HG03558 (cell line): ENCODE results near the gene ALS2.
"Not testable (repeated sequence)": the region's sequence is repeated elsewhere in the genome, so short reads cannot be mapped to it uniquely, and the experiment has no call there.

Source experiments
- ATAC-seq: cut with Tn5 transposase; IDR thresholded peaks from one replicate; pipeline ENCODE4 v1.9.1; 2021; ENCODE audit warnings: moderate number of reproducible peaks; ENCODE audit not compliant: unreplicated experiment; ENCODE audit errors: extremely low read depth

Gene ALS2

DNA sequence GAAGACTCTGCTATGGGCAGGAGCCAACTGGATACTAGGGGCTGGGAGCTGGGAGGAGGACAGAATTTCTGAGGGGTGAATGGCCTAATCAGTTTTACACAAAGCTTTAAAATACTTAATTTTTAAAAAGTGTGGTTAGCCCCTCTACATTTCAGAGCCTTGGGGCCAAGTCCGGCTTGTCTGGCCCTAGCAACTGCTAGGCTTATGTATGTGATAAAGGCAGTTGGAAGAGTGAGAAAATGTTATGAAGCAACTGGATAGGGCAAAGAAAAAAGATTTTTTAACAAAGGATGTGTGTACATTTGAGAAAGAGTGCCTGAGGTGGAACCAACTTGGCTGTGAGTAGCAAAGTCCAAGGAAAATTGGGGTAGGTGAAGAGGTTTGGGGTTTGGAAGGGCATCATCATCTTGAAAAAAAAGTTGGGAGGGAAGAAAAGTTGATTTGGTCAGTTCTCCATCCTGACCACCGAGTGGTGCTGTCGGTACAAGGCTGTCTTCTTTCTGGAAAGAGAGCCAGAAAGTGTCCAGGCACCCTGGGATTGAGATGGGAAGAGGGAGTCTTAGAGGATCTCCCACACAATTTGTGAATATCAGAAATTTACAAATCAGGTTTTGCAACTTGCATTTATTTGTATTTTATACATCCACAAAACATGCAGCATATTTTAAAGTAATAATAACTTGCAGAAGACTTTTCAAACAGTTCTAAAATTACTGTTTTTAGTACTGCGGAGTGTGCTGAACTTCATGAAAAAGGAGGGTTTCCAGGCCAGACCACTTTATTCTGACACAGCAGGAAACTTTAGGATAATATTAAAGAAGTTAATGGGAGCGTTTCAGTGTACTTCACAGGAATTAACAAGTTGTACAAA, 15.1 kb upstream of the ALS2 start:
- ATAC-seq = no peak

DNA sequence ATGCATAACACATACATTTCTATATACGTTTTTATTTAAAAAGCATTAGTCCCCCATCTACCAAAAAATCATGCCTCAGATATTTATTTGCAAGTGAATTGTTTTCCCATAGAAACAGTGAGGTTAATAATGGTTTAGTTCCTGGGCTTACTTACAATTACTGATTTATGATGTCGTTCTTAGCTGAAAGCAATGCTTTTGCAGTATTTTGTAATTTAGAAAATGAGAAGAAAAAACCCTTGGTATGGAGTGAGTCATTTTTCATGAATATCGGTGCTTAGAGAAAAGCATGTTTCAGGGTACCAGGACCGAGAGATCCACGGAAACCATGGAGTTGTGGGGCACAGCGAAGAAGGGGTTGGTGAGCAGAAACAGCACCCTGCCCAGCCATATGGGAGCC, 13.6 kb upstream of the ALS2 start:
- ATAC-seq = no peak

DNA sequence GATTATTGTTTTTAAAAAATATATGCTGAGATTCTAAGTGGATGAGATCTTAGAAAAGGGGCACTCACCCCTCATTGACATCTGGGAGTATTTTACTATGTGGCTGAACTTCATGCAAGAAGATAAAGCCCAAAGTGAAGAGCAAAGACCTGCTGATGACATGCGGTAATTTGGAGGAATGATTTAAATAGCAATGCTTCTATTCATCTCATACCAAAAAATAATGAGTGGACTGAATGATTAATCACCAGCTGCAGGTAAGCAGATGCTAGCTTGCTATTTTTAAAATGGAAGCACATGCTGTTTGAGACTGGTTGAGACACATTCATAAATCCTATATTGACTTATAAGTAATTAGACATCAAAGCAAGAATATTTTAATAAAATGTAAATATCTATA, 12.9 kb upstream of the ALS2 start:
- no peak for ATAC-seq

DNA sequence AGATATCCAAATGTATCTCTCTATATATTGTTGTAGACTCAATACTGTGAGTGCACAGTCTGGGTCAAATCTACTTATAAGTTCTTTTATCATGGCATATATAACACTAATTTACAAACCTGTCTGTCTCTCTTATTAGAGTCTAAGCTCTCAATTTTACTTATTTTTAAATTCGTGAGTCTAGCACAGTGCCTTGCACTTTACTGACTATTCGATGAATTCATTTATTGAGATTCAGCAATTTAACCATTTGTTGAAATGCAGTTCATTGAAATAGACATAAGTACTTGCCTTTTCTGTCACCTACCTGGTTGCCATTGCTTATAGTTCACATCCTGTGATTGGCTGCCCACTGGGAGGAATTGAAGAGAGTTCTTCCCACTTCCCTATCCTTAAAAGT, 10.3 kb upstream of the ALS2 start:
- ATAC-seq = no peak

DNA sequence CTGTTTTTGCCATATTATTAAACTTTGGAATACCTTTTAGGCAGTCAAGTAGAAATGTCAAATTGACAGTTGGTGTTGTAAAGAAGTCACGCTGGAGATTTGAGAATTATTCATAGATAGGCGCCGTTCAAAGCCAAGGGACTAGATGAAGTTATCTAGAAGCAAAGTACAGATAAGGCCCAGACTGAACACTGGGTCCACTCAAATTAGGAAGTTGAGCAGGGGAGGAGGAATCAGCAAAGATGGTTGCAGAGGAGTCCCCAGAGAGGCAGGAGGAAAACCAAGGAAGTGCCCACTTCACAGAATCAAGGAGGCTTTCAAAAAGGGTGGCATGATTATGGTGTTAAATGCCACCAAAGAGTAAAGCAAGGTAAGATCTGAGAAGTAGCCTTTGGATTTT, 9.6 kb upstream of the ALS2 start:
- ATAC-seq = no peak

DNA sequence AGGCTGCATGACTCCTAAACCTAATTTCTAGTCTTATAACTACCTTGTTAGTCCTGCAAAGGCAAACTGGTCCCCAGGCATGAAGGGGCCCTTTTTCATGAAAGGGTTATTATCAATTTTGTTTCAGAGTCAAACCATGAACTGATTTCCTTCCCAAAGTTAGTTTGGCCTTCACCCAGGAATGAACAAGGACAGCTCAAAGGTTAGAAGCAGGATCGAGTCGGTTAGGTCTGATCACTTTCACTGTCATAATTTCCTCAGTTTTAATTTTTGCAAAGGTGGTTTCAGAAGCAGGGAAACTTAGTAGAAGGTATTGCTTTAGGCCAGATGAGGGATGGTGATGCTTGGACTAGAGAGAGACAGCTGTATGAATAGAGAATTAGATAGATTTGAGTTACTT, 8.7 kb upstream of the ALS2 start:
- ATAC-seq = no peak

DNA sequence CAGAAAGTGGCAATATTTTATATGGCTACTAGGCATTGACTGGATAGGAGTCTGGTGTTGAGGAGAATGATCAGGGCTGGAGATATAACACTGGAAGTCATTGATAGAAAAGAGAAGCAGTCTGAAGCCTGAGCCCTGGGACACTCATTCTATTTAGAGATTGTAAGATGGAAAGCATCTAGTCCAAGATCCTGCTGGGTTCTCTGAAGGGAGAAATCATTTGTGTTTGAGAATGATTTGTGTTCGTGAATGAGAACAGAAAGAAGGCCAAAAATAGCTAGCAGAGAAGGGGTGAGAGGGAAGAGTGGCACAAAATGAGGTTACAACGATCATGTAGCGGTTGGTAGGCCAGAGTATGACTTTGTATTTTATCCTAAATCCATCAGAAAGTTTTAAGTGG, 7.6 kb upstream of the ALS2 start:
- no peak for ATAC-seq

DNA sequence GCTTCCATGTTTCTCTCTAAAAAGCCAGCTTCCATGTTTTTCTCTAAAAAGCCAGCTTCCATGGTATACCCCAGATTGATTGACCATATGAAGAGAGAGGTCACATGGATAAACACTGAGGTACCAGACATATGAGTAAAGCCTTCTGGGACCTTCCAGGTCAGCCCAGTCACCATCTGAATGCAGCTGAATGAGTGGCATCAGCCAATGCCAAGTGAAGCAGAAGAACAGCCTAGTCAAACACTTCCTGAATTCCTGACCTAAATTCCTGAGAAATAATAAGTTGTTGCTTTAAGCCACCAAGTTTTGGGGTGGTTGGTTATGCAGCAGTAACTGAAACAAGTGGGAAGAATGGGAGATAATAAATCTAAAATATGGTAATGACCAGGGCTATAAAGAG, 5.7 kb upstream of the ALS2 start:
- ATAC-seq = no peak

DNA sequence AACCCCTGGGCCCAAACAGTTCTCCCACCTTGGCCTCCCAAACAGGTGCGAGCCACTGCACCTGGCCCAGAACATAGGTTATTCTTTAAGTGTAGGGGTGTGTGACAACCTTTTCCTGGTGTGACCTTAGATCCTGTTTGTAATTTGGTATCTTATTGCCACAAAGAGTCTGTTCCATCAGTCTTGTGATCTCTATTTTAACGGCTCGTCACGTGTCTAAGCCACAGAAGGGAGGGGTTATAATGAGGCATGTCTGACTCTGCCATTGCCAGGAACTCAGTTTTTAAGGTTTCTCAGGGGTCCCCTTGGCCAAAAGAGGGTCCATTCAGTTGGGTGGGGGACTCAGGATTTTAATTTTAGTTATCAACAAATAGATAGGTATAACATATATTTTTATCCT, 4.4 kb upstream of the ALS2 start:
- no peak for ATAC-seq

DNA sequence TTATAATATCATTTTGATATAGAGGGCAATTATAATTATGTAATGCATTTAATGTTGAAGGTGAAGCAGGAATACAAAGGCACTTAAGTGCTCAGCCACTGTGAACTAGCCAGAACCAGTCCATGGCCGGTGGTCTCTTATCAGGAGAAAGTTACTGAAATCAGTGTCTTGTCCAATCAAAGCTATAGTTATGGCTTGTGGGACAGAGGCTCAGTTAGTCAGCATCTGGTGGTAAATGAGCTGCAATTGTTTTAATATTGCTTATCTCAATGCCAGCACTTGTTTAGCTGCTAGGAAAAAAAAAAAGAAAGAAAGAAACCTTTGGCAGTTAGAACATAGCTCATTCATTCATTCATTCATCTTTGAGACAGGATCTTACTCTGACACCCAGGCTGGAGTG, 3.8 kb upstream of the ALS2 start:
- no peak for ATAC-seq

DNA sequence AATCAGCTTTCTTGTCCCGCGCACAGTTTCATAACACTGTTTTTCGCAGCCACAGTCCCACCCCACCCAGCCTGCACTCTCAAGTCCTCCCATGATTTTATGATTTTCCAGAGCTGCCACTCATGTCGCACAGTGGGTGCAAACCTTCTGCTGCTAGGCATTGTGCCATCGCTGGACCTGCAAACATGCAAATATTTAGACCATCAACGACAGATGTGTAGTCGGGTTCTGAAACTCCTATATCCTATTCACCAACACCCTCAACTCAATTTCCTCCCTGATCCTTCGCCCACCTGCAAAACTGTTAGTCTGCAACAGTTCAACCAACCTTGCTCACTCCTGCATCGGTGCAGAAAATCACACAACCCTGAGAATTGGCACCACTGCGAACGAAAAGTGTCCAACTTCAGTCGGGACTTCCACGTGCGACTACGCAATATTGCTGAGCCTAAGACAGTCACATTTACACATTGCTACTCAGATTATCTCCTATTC, 871 bp upstream of the ALS2 start:
- no peak for ATAC-seq

DNA sequence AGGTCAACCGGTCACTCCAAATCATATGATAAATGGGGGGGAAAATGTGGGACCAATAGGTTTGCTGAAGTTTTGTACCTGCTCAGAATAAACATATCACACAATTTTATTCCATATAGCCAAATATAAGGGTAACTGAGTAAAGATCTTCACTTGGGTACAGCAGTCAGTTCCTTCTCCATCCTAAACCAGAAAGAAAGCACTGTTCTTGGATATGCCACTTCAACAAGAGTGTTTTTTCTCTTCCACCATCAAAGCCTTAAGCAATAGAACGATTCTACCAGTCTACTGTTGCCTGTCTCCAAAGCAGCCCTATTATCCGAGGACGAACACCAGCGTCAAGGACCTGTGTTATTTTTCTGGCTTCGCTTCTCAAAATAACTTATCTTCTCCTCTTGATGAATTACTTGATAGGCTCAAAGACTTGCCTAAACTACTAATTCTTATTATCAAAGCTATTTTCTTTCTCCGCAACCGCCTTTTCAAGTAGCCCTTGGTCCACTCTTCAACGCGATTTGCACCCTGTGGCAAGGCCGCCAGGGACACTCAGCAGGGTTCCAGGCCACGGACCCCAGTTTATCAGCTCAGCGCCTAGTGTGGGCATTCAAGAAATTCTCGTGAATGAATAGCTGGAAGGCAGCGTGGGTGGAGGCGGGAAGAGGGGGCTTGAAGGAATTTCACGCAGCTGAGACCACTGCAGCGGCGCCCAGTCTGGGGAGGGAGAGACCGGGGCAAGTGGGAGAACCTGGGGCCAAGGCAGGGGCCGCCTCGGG, 646 bp downstream of the ALS2 start:
- ATAC-seq = no peak

DNA sequence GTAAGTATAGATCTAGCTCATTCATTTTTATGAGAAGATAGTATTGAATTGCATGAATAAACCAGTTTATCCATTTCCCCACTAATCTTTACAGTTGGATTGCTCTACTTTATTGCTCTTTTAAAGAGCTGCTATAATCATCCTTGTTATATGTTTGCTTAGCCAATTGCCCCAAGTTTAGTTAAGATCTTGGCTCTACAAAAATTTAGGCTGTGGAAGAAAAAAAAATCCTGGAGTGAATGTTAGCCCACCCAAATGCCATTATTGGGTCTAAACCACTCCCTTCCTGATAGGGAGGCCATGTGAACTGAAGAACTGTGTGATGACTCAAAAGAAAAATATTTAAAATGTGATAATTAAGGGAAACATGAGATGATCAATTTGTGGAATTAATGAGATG, 2.9 kb downstream of the ALS2 start:
- ATAC-seq = no peak

DNA sequence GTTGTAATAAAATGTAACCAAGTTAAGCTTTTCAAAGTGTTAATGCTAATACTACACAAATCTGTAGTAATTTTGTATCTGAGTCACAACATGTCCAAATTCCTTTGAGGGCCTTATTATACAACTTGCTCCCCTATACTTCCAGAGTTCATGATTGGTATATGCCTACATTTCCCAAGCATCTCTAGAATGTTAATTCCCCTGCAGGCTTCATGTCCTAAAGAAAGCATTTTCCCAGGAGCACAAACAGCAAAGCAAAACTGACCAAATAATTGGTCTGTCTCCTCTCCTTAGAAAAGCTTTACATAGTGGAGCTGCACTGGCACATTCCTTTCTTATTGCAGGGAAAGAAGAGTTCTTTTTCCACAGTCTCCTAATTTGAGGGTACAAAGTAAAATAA, 3.7 kb downstream of the ALS2 start:
- ATAC-seq = no peak

DNA sequence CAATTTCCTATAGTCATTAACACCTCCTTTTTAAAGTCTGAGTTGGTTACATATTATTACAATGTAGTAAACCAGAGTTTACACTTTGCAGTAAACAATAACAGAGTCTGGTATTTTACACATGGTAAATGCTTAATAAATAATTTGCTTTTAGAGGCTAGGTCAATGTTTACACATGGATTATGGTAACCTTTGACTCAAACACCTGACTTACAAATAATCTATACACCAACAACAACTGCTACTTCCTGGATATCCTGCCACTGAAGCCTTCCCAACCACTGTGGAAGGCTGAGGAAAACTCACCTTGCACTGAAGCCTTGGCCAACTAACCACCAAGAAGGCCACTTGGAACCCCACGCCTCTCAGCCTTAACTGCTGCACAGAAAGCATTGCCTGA, 5.4 kb downstream of the ALS2 start:
- no peak for ATAC-seq

DNA sequence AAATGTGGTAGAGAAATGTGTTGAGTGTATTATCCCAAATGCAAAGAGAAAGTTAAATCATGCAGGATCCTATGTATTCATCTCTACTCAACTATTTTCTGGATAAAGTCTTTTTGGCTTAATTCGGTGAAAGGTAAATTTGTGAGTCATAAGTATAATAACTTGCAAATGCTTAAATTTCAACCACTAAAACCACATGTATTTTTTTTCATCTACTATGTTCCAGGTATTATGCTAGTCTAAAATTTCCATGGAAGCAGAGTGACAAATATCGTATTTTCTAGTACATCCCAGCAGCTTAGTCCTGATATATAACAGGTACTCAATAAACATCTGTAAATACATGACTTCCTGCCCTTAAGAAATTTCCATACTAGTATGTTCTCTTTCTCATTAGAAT, 6.2 kb downstream of the ALS2 start:
- no peak for ATAC-seq

DNA sequence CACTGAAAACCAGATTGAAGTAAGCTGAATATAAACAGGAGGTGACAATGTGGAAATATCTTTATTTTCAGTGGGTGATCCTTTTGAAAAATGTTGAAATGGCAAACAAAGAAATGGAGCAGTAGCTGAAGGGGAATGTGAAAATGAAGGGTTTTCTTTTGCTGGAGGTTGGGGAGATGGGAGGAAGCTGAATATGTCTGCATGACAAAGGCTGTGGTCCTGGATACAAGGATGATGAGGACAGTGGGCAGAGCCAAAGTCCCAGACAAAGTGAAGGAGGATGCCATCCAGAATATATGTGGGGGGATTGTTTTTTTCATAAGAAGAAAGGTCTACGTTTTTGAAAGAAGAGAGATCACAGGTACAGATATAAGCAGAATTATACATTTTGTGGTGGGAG, 6.7 kb downstream of the ALS2 start:
- ATAC-seq = no peak

DNA sequence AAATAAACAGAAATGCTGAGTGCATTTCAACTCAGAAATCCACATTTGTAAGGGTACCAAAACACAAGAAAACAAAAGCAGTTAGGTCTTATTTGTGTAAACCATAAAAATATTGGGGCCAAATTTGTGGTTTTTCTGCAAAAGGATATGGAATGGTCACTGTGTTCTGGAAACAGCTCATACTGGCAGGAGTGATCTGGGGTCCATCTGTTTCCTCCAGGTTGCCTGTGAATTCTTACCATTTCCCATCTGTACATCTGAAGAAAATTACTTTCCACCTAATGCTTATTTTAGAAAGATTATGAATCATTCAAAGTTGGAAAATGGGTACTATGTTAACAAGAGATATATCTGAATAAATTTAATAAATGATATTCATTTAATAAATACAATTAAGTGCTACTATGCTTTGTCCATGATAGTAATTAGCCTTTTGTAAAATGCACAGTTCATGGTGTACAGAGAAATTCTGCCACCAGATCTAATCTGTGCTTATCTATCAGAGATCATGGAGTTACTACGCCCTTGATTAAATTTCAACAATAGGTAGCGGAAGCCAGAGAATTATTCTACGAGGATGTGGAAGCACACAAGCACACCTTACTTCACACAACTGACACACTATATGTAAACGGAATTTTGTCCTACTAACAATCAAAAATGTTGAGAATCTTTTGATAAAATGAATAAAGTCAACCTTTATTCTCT, 10.9 kb downstream of the ALS2 start:
- ATAC-seq = no peak

DNA sequence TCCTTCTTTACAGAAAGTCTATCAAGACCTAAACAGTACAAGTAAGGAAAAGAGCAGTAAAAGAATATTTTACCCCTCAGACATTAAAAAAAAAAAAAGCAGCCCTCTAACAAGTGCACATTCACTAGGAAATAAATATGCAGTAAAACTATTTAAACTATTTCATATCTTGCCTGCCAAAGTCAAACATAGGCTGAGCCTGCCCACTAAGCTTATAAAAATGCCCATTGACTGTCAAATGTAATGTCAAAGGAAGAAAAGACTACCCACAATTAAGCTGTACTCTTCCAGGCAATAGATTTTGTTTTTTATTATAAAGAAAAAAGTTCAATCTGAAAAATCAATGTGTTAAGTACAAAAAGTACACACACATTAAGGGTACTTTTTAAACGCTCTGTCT, 11.8 kb downstream of the ALS2 start:
- ATAC-seq = no peak

DNA sequence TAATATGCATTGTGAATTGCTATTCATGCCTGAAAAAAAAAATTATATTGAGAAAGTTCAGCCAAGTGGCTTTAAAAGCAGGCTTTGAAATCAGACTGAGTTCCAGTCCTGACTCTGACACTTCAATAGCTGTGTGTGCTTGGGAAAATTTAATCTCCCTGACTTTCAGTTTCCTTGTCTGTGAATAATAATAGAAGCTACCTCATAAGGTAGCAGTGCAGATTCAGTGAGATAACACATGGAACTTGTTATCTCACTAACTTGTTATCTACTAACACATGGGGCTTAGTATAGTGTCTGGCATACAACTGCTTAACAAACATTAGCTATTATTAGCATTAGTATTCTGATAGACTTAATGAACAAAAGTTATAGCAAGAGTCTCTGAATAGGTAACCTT, 14.9 kb downstream of the ALS2 start:
- no peak for ATAC-seq

DNA sequence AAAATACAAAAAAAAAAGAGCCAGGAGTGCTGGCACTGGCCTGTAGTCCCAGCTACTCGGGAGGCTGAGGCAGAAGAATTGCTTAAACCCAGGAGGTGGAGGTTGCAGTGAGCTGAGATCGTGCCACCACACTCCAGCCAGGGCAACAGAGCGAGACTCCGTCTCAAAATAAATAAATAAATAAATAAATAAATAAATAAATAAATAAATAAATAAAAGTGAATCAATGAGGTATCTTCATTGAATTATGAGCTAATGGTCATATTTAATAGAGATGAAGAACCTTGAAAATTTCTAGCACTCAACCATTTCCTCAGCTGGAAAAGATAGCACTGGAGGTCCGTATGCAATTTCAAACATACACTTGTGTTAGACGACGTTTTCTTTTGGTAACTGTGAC, 16.3 kb downstream of the ALS2 start:
- not testable (repeated sequence) for ATAC-seq
